Skeletal muscle cell (primary cell): ENCODE data around the gene SLC46A1.
A peak's percentile ranks its signal among the peaks of the same experiment; 100 is the strongest.

Source experiments
- DNase-seq: peaks from one replicate; pipeline ENCODE4 v3.0.0-alpha.2; 2010; ENCODE audit warnings: low read depth
- H3K4me3 ChIP-seq: 2 replicates; pipeline ENCODE4 v1.5.1; 2011; ENCODE audit warnings: low read depth, mild to moderate bottlenecking, control low read depth, low read length, moderate library complexity

The SLC46A1 gene

GRCh38 chr17:28404812-28405570, 1.0 kb downstream of the SLC46A1 start:
- DNase-seq, result no peak
- peak overlapping the region; percentile 62 for H3K4me3 ChIP-seq

DNA sequence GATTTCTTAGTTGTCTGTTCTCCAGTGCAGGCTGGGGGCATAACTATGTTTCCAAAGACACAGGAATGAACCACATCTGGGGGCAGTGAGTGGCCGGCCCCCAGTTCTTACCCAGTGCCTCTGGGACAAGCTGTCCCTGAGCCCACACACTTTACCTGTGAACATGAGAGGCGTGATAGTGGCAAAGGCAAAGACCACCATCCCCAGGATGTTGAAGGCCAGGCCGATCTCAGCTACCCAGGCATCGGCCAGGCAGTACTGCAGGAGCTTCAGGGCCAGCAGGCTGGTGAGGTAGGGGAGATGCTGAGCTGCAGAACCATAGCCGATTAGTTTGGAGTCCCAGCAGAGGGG, 1.6 kb downstream of the SLC46A1 start:
- no peak overlapping the region for H3K4me3 ChIP-seq
- no peak for DNase-seq

GRCh38 chr17:28404007-28404406, 2.0 kb downstream of the SLC46A1 start:
- H3K4me3 ChIP-seq, result no peak overlapping the region
- no peak for DNase-seq

DNA sequence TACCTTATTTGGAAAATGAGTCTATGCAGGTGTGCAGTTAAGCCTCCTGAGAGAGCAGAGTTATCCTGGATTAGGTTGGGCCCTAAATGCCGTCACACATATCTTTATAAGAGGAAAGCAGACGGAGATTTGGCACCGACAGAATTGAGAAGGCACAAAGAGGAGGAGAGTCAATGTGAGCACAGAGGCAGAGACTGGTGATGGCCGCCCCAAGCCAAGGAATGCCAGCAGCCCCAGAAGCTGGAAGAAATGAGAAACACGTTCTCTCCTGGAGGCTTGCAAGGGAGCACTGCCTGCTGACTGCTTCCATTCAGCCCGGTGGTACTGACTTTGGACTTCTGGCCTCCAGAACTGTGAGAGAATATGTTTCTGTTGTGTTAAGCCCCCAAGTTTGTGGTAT, 3.2 kb downstream of the SLC46A1 start:
- no peak for DNase-seq
- no peak overlapping the region for H3K4me3 ChIP-seq

DNA sequence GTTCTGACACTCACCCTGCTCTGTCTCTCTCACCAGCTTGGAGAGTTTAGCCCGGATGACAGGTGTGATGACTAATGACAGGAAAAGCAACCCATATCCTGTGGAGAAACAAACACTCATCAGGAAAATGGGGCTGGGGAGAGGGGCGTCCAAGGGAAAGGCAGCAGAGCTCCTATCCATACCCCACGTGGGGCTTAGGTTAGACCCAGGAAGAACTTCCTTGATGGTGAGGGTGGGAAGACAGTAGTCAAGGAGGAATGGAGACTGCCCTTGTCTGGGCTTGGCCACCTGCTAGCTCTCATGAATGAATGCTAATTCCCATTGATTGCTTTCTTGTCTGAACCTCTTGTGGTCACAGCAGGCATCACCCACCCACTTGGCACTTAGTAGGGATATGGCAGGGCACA, 3.8 kb downstream of the SLC46A1 start:
- H3K4me3 ChIP-seq, result no peak overlapping the region
- no peak for DNase-seq

- no peak for DNase-seq
- H3K4me3 ChIP-seq, result no peak overlapping the region
Measured at GRCh38 chr17:28399808-28400207, 6.2 kb downstream of the SLC46A1 start.

DNA sequence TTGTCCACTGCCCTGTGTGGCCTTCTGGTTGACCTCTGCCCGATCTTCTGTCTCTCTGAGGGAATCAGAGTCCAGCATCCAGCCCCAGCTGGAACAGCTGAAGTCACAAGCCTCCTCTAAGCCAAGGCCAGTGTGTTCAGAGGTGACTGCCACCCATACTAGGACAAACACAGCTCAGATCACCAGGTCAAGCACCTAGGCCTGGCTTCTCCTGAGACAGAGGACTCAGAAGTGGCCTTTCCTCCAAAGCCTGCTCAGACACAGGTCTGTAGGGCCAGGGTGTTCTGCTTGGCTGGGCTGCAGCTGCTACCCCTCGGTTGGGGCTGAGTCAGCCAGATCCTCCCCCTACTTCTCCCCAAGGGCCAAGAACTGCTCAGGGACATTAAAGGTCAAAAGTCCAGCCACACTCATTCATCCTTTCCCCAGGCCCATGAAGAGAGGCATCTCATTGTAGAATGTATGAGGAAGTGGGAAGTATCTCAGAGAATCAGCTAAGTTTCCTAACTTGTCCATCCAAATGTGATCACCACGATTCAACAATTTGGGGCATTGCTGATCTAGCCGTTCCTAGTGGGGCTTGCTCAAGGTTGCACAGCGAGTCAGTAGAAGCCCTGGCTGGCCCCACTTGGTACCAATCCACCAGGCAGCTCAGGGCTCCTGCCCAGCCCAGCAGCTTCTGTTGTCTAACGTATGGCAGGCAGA, 7.6 kb downstream of the SLC46A1 start:
- DNase-seq, result no peak
- H3K4me3 ChIP-seq, result no peak overlapping the region

DNA sequence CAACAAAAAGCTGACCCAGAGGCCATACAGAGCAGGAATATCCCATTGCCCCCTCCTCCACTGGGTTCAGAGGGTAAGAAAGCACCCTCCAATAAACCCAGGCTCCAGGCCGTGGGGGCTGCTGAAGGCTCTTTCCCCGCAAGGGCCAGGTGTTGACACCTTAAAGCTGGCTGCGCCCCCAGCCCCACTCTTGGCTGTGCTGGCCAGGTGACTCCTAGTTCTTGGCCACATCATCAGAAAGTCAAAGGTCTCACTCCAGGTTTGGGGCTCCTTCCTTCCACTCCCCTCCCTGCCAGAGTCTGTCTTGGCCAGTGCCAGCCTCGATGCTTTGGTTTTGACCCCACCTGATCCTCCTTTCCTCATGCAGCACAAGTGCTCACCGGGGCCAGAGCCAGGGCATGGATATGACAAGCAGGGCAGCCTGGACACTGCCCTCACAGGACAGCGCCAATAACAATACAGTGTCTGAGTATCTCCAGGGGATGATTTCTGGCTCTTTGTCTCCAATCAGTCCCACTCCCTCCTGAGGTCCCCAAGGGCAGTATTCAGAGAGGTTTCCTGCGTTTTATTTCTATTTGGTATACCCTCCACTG, 8.2 kb downstream of the SLC46A1 start:
- no peak overlapping the region for H3K4me3 ChIP-seq
- no peak for DNase-seq

- no peak for DNase-seq
- no peak overlapping the region for H3K4me3 ChIP-seq
Measured at GRCh38 chr17:28397275-28397674, 8.7 kb downstream of the SLC46A1 start.

DNA sequence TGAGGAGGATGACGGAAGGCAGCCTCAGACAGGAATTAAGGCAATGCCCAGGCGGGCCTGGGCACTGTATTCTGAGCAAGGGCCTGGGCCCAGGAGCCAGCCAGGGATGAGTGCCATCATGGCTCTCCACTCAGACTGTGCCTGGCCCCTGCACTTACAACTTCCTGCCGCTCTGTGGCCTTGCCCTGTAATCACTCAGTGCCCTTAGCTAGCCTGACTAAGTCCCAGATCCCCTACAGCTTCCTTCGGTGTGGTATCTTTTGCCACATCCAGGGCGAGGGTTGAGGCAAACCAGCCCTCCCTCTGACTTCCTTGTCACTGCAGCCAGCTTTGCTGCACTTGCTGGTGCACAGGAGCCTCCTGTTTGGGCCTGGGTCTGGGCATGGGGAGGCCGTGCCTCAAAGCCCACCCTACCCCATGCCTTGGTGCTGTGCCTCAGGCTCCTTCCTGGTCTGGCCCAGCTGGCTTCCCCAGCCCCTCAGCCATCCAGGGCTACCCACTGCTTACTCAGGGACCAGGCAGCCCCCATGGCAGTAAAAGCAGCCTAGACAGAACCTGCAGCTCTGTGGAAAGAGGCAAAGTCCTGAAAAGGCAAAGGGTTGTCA, 9.3 kb downstream of the SLC46A1 start:
- no peak for DNase-seq

DNA sequence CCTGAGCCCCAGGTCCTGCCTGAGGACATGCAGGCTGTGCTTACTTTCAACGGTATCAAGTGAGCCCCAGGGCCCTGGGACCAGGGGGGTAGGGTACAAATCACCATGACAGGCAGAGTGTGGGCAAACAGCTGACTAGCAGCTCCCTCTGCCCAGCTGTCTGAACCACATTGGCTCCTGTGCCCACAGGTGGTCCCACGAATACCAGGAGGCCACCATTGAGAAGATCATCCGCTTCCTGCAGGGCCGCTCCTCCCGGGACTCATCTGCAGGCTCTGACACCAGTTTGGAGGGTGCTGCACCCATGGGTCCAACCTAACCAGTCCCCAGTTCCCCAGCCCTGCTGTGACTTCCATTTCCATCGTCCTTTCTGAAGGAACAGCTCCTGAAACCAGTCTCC, 10.0 kb downstream of the SLC46A1 start:
- no peak overlapping the region for H3K4me3 ChIP-seq
- no peak for DNase-seq

More for the DNA sequence above, 9.3 kb downstream of the SLC46A1 start:
- no peak overlapping the region for H3K4me3 ChIP-seq

DNA sequence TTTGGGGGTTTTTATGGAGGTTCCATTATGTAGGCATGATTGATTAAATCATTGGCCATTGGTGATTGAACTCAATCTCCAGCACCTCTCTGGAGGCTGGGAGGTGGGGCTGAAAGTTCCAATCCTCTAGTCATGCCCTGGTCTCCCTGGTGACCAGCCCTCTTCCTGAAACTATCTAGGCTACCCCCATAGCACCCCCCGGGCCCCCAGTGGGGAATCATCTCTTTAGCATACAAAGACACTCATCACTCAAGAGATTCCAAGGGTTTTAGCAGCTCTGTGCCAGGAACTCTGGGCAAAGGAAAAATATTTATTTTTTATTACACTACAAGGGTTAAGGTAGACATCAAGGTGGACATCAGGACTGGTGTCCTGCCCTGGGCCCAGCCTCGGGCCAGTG, 10.6 kb downstream of the SLC46A1 start:
- DNase-seq, result no peak
- no peak overlapping the region for H3K4me3 ChIP-seq

GRCh38 chr17:28394337-28395116, 11.5 kb downstream of the SLC46A1 start:
- H3K4me3 ChIP-seq, result no peak overlapping the region
- DNase-seq, result no peak

- DNase-seq, result no peak
- H3K4me3 ChIP-seq, result no peak overlapping the region
Measured at GRCh38 chr17:28392491-28392890, 13.5 kb downstream of the SLC46A1 start.

GRCh38 chr17:28391401-28391800, 14.6 kb downstream of the SLC46A1 start:
- no peak overlapping the region for H3K4me3 ChIP-seq
- no peak for DNase-seq

DNA sequence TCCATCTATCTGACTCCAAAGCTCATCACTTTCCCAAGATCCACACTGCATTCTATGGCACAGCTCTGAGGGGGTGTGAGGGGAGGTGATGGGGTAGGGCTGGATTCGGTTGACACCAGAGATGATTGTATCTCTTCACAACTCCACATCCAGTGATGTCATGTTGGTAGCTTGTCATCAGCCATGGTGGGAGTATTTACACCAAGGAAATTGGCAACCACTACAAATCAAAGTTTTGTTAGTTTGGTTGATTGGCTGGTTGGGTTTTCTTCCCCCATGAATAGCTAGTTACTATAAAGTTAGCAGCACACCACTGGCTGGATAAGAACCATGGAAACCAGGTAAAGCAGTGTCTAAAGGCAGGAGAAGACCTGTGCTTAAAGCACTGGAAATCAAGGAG, 15.0 kb downstream of the SLC46A1 start:
- no peak for DNase-seq
- no peak overlapping the region for H3K4me3 ChIP-seq

GRCh38 chr17:28390563-28390962, 15.4 kb downstream of the SLC46A1 start:
- H3K4me3 ChIP-seq, result no peak overlapping the region
- no peak for DNase-seq

DNA sequence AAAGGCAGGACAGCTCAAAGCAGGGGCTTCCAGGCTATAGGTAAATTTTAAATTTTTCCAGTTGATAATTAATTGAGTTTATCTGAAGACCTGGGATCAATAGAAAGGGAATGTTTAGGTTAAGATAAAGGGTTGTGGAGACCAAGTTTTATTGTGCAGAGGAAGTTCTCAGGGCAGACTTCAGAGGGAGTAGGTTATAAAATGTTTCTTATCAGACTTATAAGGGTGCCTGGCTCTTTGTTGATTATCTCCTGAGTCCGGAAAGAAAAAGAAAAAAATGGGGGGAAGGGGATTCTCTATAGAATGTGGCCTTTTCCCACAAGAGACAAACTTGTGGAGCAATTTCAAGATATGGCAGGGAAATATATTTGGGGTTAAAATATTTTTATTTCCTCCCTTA, 15.9 kb downstream of the SLC46A1 start:
- DNase-seq, result no peak
- H3K4me3 ChIP-seq, result no peak overlapping the region

DNA sequence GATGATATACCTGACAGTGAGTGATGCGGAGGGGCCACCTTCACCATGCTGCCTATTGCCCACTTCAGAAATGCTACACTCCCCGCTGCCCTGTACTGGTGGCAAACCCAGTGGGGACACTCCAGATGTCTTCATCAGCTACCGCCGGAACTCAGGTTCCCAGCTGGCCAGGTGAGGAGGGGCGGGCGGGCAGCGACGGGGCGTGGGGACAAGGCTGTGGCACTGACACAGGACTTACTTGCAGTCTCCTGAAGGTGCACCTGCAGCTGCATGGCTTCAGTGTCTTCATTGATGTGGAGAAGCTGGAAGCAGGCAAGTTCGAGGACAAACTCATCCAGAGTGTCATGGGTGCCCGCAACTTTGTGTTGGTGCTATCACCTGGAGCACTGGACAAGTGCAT, 17.9 kb downstream of the SLC46A1 start:
- no peak for DNase-seq
- H3K4me3 ChIP-seq, result no peak overlapping the region

DNA sequence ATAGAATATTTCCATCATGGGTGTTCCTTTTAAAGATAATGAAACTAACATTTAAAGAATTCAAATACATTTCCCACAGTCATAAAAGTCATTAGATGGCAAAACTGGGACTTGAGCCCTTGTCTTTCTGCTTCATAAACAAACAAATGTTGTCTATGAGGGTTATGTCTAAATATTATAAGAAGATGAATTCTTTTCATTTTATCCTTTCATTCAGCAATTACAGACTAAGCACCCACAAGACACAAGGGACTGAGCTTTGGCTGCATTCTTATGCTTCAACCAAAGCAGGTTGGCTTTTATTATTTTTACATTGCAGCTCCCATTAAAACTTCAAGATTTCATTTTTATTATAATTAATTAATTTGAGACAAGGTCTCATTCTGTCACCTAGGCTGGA, 19.6 kb downstream of the SLC46A1 start:
- H3K4me3 ChIP-seq, result no peak overlapping the region
- DNase-seq, result no peak
